Measurements from ENCODE around the gene RTP5. TPM values are rescaled to one million over a fixed set of nuclear protein-coding genes. Genes with fewer than 3 reads are reported as not detected.

Gene RTP5
- total RNA-seq, 1 experiment from 2014 or later, result not detected

DNA sequence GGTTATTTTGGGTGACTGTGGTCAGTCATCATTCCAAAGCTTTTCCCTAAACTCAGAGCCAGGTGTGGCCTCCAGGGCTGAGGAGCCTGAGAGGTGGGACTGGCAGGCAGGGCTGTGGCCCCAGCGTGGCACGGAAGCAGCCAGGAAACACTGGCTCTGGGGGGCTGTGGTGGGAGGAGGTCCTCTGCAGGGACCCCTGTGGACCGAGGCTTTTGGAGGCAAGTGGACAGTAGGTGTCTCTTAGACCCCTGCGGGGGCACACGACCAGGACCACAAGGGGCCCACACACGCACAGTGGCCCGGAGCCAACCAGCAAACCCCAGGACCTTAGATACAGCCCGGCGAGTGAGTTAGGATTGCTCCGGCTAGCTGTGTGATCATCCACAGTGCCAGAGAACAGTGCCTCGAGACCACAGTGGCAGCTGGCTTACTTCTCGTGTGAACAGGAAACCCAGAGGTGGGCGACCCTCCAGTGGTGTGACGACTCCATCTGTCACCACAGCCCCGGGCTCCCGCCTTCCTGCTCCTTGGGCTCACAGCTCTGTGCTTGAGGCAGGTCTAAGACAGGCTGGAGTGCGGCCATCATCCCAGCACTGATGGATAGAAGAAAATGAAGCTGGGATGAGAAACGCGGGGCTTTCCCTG, 1.6 kb upstream of the RTP5 start:
- no peaks in the 10 kb centered on the region for H3K27me3 ChIP-seq (ENCODE audit: insufficient read depth, low read length)
- H3K27ac ChIP-seq (ENCODE audit: low read depth, low read length), result no peak overlapping the region
- no peaks in the 10 kb centered on the region for H4K20me1 ChIP-seq (ENCODE audit: insufficient read depth)
- ChIA-PET CTCF (interaction anchor here (1.3 kb wide), 1 partner anchor 30 kb away, joined by 3 read pairs; no protein-coding TSS in a partner anchor), POLR2A (no interaction called here), RAD21 (ENCODE audit: low non-redundant PET in 1 of 2, low total read pairs in 2 of 2, uncharacterized antibody in 2 of 2, unreplicated experiment in 2 of 2) (no interaction called here)
- ATAC-seq (peak; percentile 12; the same call in 1 of the 2 replicates), DNase-seq (ENCODE audit: low read depth, low spot score) (no peak)
- intact Hi-C loops (cut with micrococcal nuclease), result no loop called here
- no peaks in the 10 kb centered on the region for H3K9me2 ChIP-seq (ENCODE audit: insufficient read depth)
- H3K4me3 ChIP-seq (replicated peaks in 1 of 2; ENCODE audit: low read depth in 1 of 2, low read length in 2 of 2), result no peak overlapping the region
- no peak overlapping the region for H2AFZ ChIP-seq (ENCODE audit: low read depth, low read length, poor library complexity, severe bottlenecking)
- H3K4me1 ChIP-seq (ENCODE audit: control insufficient read depth in 1 of 2, insufficient read depth in 2 of 2, low read length in 2 of 2), result no peaks in the 10 kb centered on the region
- TF ChIP-seq, protein P1, sequence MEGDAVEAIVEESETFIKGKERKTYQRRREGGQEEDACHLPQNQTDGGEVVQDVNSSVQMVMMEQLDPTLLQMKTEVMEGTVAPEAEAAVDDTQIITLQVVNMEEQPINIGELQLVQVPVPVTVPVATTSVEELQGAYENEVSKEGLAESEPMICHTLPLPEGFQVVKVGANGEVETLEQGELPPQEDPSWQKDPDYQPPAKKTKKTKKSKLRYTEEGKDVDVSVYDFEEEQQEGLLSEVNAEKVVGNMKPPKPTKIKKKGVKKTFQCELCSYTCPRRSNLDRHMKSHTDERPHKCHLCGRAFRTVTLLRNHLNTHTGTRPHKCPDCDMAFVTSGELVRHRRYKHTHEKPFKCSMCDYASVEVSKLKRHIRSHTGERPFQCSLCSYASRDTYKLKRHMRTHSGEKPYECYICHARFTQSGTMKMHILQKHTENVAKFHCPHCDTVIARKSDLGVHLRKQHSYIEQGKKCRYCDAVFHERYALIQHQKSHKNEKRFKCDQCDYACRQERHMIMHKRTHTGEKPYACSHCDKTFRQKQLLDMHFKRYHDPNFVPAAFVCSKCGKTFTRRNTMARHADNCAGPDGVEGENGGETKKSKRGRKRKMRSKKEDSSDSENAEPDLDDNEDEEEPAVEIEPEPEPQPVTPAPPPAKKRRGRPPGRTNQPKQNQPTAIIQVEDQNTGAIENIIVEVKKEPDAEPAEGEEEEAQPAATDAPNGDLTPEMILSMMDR (IDR thresholded peaks at IDR 0.05 in 2 of 3, conservative IDR thresholded peaks at IDR 0.05 in 1 of 3; ENCODE audit: borderline replicate concordance in 1 of 3, insufficient read depth in 1 of 3, low read depth in 2 of 3, low read length in 2 of 3), result no peak
- TF ChIP-seq POLR2A (IDR thresholded peaks at IDR 0.05; ENCODE audit: borderline replicate concordance, extremely low read depth, insufficient read depth, insufficient read length) (no peak), EZH2 (IDR thresholded peaks at IDR 0.05) (no peak), CBX3 (IDR thresholded peaks at IDR 0.05; ENCODE audit: low read depth) (no peak), FOSL1 (IDR thresholded peaks at IDR 0.05; ENCODE audit: low read depth) (no peak), POLR2AphosphoS5 (IDR thresholded peaks at IDR 0.05; ENCODE audit: low read depth, low read length) (no peak), ZNF274 (IDR thresholded peaks at IDR 0.05; ENCODE audit: low read depth, low read length) (no peak), EGR1 (IDR thresholded peaks at IDR 0.05; ENCODE audit: low read depth) (no peak), ELF1 (IDR thresholded peaks at IDR 0.05; ENCODE audit: borderline replicate concordance, low read depth) (no peak), EZH2phosphoT487 (IDR thresholded peaks at IDR 0.05; ENCODE audit: borderline replicate concordance) (no peak), SIN3A (IDR thresholded peaks at IDR 0.05; ENCODE audit: low read depth) (no peak), SP1 (IDR thresholded peaks at IDR 0.05; ENCODE audit: low read depth) (no peak), SRF (IDR thresholded peaks at IDR 0.05; ENCODE audit: low read depth) (no peak)
- TF ChIP-seq, protein P2, sequence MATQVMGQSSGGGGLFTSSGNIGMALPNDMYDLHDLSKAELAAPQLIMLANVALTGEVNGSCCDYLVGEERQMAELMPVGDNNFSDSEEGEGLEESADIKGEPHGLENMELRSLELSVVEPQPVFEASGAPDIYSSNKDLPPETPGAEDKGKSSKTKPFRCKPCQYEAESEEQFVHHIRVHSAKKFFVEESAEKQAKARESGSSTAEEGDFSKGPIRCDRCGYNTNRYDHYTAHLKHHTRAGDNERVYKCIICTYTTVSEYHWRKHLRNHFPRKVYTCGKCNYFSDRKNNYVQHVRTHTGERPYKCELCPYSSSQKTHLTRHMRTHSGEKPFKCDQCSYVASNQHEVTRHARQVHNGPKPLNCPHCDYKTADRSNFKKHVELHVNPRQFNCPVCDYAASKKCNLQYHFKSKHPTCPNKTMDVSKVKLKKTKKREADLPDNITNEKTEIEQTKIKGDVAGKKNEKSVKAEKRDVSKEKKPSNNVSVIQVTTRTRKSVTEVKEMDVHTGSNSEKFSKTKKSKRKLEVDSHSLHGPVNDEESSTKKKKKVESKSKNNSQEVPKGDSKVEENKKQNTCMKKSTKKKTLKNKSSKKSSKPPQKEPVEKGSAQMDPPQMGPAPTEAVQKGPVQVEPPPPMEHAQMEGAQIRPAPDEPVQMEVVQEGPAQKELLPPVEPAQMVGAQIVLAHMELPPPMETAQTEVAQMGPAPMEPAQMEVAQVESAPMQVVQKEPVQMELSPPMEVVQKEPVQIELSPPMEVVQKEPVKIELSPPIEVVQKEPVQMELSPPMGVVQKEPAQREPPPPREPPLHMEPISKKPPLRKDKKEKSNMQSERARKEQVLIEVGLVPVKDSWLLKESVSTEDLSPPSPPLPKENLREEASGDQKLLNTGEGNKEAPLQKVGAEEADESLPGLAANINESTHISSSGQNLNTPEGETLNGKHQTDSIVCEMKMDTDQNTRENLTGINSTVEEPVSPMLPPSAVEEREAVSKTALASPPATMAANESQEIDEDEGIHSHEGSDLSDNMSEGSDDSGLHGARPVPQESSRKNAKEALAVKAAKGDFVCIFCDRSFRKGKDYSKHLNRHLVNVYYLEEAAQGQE (IDR thresholded peaks at IDR 0.05; ENCODE audit: low read depth), result no peak
- TF ChIP-seq, protein P3, sequence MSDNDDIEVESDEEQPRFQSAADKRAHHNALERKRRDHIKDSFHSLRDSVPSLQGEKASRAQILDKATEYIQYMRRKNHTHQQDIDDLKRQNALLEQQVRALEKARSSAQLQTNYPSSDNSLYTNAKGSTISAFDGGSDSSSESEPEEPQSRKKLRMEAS (IDR thresholded peaks at IDR 0.05), result no peak
- no peak overlapping the region for H3K4me2 ChIP-seq (ENCODE audit: low read length)
- no peak overlapping the region for H3K9ac ChIP-seq (ENCODE audit: low read length)
- no peaks in the 10 kb centered on the region for H3K36me3 ChIP-seq (ENCODE audit: control insufficient read depth in 1 of 2, insufficient read depth in 2 of 2, low read length in 2 of 2)
- BruUV-seq (replicated peaks), result no TSS peak
- peaks cover 0 to 9% of the 10 kb centered on the region in 2 experiments; a peak in 1 of 4 replicates for H3K9me3 ChIP-seq (ENCODE audit: control insufficient read depth in 1 of 2, insufficient read depth in 1 of 2, low read depth in 1 of 2, low read length in 2 of 2)
- H3K79me2 ChIP-seq (ENCODE audit: insufficient read depth, low read length), result no peaks in the 10 kb centered on the region

All from HCT116 (cell line).